Trophoblast cell (in vitro differentiated cells and primary cell): ENCODE results near the gene PREX1.

Source experiments
- DNase-seq, 2 donors: peaks; one replicate each; pipeline ENCODE4 v3.0.0-alpha.2; 2016
- H2AFZ ChIP-seq: 2 replicates; pipeline ENCODE4 v1.6.1; 2013; ENCODE audit warnings: low read length, moderate library complexity, mild to moderate bottlenecking; ENCODE audit not compliant: insufficient read depth, poor library complexity
- H2AK5ac ChIP-seq: 2 replicates; pipeline ENCODE4 v1.6.1; 2013; ENCODE audit warnings: mild to moderate bottlenecking, low read length
- H2BK120ac ChIP-seq: 2 replicates; pipeline ENCODE4 v1.6.1; 2013; ENCODE audit warnings: low read length, mild to moderate bottlenecking, moderate library complexity; ENCODE audit not compliant: insufficient read depth, poor library complexity
- H2BK12ac ChIP-seq: 2 replicates; pipeline ENCODE4 v1.6.1; 2013; ENCODE audit warnings: mild to moderate bottlenecking, low read length, moderate library complexity
- H2BK5ac ChIP-seq: 2 replicates; pipeline ENCODE4 v1.6.1; 2013; ENCODE audit warnings: low read length, low read depth, moderate library complexity, mild to moderate bottlenecking; ENCODE audit not compliant: poor library complexity
- H3K14ac ChIP-seq: 2 replicates; pipeline ENCODE4 v1.6.1; 2013; ENCODE audit warnings: mild to moderate bottlenecking, low read length
- H3K18ac ChIP-seq: 2 replicates; pipeline ENCODE4 v1.6.1; 2013; ENCODE audit warnings: mild to moderate bottlenecking, low read length
- H3K23ac ChIP-seq: 2 replicates; pipeline ENCODE4 v1.6.1; 2013; ENCODE audit warnings: low read length
- H3K27ac ChIP-seq: 2 replicates; pipeline ENCODE4 v1.5.1; 2013; ENCODE audit warnings: low read depth, mild to moderate bottlenecking, inconsistent platforms, low read length, moderate library complexity
- H3K27me3 ChIP-seq: 2 replicates; pipeline ENCODE4 v1.6.1; 2013; ENCODE audit warnings: inconsistent platforms, mild to moderate bottlenecking, low read length, moderate library complexity; ENCODE audit not compliant: insufficient read depth
- H3K36me3 ChIP-seq, 2 experiments: 1 replicate in 1 of 2; 2 replicates in 1 of 2; pipeline ENCODE4 v1.6.1; 2013; ENCODE audit warnings: low read length in 2 of 2, mild to moderate bottlenecking in 2 of 2, moderate library complexity in 1 of 2; ENCODE audit not compliant: insufficient read depth in 2 of 2, control insufficient read depth in 1 of 2
- H3K4ac ChIP-seq: 2 replicates; pipeline ENCODE4 v1.6.1; 2013; ENCODE audit warnings: low read depth, mild to moderate bottlenecking, low read length, moderate library complexity
- H3K4me1 ChIP-seq, 2 experiments: 1 replicate in 1 of 2; 2 replicates in 1 of 2; pipeline ENCODE4 v1.6.1; 2013; ENCODE audit warnings: low read length in 2 of 2, mild to moderate bottlenecking in 2 of 2, moderate library complexity in 1 of 2; ENCODE audit not compliant: insufficient read depth in 2 of 2, control insufficient read depth in 1 of 2
- H3K4me2 ChIP-seq: 2 replicates; pipeline ENCODE4 v1.6.1; 2013; ENCODE audit warnings: inconsistent platforms, mild to moderate bottlenecking, low read length, moderate library complexity
- H3K4me3 ChIP-seq: 2 replicates; pipeline ENCODE4 v1.5.1; 2013; ENCODE audit warnings: mild to moderate bottlenecking, low read depth, low read length, inconsistent platforms
- H3K79me1 ChIP-seq: one replicate; pipeline ENCODE4 v1.6.1; 2013; ENCODE audit warnings: low read length
- H3K79me2 ChIP-seq: 2 replicates; pipeline ENCODE4 v1.6.1; 2013; ENCODE audit warnings: low read length, mild to moderate bottlenecking; ENCODE audit not compliant: control insufficient read depth, insufficient read depth, poor library complexity
- H3K9ac ChIP-seq: 2 replicates; pipeline ENCODE4 v1.6.1; 2013; ENCODE audit warnings: mild to moderate bottlenecking, low read length
- H3K9me3 ChIP-seq: 2 replicates; pipeline ENCODE4 v1.6.1; 2013; ENCODE audit warnings: low read depth, mild to moderate bottlenecking, control low read depth, inconsistent platforms, low read length; ENCODE audit not compliant: insufficient read depth
- H4K12ac ChIP-seq: 2 replicates; pipeline ENCODE4 v1.6.1; 2013; ENCODE audit warnings: low read depth, mild to moderate bottlenecking, low read length, moderate library complexity
- H4K8ac ChIP-seq: 2 replicates; pipeline ENCODE4 v1.6.1; 2013; ENCODE audit warnings: low read depth, mild to moderate bottlenecking, low read length, moderate library complexity
- H4K91ac ChIP-seq: one replicate; pipeline ENCODE4 v1.6.1; 2013; ENCODE audit warnings: low read depth, mild to moderate bottlenecking, low read length, moderate library complexity
- WGBS: extraction: QIAGEN DNeasy Blood & Tissue Kit; methylation state at CpG from one replicate; pipeline ENCODE4 v1.1.7; 2013; ENCODE audit warnings: missing lambda C conversion rate; ENCODE audit not compliant: insufficient read length, insufficient coverage; ENCODE audit errors: extremely low coverage; 5-methylcytosine and 5-hydroxymethylcytosine counted together

The PREX1 gene

DNA sequence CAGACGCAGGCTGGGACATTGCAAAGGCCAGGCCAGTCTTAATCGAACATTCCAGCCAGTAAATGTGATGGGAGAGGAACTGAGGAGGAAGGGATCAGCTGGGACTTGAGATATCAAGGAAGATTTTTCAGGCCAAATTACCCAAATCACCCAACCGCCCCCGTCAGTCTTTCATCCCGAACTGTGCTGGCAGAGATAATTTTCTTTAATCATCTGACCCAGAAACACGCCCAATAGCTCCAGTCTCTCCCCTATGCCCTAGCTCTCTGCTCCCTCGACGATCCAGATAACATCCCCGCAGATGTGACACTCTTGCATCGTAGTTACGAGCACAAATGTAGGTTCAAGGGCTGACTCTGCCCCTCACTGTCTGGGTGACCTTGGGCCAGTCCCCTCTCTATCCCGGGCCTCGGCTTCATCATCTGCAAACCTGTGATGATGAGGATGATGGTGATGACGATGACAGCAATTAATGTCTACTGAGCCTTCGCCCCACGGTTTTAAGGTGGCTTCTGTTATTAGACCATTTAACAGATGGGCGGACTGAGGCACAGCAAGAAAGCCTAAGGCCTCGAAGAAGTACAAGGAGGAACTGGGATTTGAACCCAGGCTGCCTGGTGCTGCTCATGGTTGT lies 118.6 kb downstream of the PREX1 start:
- Histone ChIP-seq H3K27ac (no peak overlapping the region), H3K4me1 (no peaks in the 10 kb centered on the region), H4K12ac (no peak overlapping the region), H3K23ac (no peak overlapping the region), H3K4me2 (no peak overlapping the region), H3K9ac (no peak overlapping the region), H3K18ac (no peak overlapping the region), H2BK120ac (no peak overlapping the region), H3K79me2 (no peaks in the 10 kb centered on the region), H2BK12ac (no peak overlapping the region), H4K8ac (no peak overlapping the region), H3K36me3 (no peaks in the 10 kb centered on the region), H4K91ac (no peak overlapping the region), H3K14ac (no peak overlapping the region), H3K79me1 (no peaks in the 10 kb centered on the region), H2AK5ac (no peak overlapping the region), H2AFZ (no peak overlapping the region), H3K4me3 (no peak overlapping the region), H3K4ac (no peak overlapping the region), H2BK5ac (no peak overlapping the region), H3K27me3 (no peaks in the 10 kb centered on the region), H3K9me3 (peaks cover 5% of the 10 kb centered on the region)
- no peak for DNase-seq
- no CpG with 5 or more reads among the region's 18 CpGs for WGBS

DNA sequence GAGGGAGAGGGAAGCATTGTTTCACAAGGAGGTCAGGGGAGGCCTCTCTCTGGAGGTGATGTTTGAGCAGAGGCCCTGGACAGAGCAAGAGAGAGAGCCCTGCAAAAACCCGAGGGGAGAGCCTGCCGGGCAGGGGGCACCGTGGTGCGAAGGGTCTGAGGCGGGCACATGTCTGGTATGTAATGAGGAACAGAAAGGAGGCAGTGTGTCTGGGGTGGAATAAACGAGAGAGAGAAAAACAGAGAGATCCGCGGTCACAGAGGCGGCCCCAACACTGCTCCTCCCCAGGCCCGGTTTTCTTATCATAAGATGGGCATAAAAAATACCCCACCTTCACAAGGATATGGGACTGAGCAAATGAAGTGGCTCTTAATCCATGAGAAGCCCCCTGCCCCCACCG lies 119.2 kb downstream of the PREX1 start:
- Histone ChIP-seq H2AK5ac (no peak overlapping the region), H3K9ac (no peak overlapping the region), H2AFZ (no peak overlapping the region), H2BK12ac (no peak overlapping the region), H3K4ac (no peak overlapping the region), H2BK120ac (no peak overlapping the region), H3K4me2 (no peak overlapping the region), H3K79me2 (no peaks in the 10 kb centered on the region), H3K23ac (no peak overlapping the region), H3K14ac (no peak overlapping the region), H3K4me1 (no peaks in the 10 kb centered on the region), H4K8ac (no peak overlapping the region), H3K9me3 (peaks cover 5% of the 10 kb centered on the region), H3K36me3 (no peaks in the 10 kb centered on the region), H3K27ac (no peak overlapping the region), H4K12ac (no peak overlapping the region), H3K18ac (no peak overlapping the region), H3K79me1 (no peaks in the 10 kb centered on the region), H4K91ac (no peak overlapping the region), H3K4me3 (no peak overlapping the region), H3K27me3 (no peaks in the 10 kb centered on the region), H2BK5ac (no peak overlapping the region)
- DNase-seq, result no peak
- no CpG with 5 or more reads among the region's 11 CpGs for WGBS

DNA sequence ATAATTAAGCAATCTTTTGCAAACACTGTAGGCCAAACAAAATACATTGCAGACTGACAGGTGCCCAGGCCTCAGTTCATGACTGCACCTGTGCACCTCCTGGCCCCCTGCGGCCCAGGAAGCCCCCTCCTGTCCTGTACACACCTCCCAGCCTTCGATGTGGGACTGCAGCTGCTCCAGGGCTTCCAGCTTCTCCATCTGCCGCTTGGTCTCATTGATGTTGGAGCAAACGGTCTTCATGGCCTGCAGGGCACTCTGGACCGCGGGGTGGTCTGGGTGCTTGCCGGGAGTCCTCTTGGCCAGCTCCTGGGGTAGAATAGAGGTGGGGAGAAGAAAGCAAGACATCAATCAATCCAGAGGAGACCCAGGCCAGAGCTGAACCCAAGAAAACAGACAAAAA lies 119.7 kb downstream of the PREX1 start:
- Histone ChIP-seq H4K8ac (no peak overlapping the region), H2BK5ac (no peak overlapping the region), H3K36me3 (no peaks in the 10 kb centered on the region), H4K91ac (no peak overlapping the region), H3K79me1 (no peaks in the 10 kb centered on the region), H2AK5ac (no peak overlapping the region), H3K4me2 (no peak overlapping the region), H3K79me2 (no peaks in the 10 kb centered on the region), H3K9me3 (peaks cover 5% of the 10 kb centered on the region), H3K4me3 (no peak overlapping the region), H3K18ac (no peak overlapping the region), H2BK120ac (no peak overlapping the region), H3K9ac (no peak overlapping the region), H2BK12ac (no peak overlapping the region), H3K14ac (no peak overlapping the region), H2AFZ (no peak overlapping the region), H4K12ac (no peak overlapping the region), H3K27ac (no peak overlapping the region), H3K27me3 (no peaks in the 10 kb centered on the region), H3K23ac (no peak overlapping the region), H3K4ac (no peak overlapping the region), H3K4me1 (no peaks in the 10 kb centered on the region)
- DNase-seq, result no peak
- WGBS, result no CpG with 5 or more reads among the region's 7 CpGs

DNA sequence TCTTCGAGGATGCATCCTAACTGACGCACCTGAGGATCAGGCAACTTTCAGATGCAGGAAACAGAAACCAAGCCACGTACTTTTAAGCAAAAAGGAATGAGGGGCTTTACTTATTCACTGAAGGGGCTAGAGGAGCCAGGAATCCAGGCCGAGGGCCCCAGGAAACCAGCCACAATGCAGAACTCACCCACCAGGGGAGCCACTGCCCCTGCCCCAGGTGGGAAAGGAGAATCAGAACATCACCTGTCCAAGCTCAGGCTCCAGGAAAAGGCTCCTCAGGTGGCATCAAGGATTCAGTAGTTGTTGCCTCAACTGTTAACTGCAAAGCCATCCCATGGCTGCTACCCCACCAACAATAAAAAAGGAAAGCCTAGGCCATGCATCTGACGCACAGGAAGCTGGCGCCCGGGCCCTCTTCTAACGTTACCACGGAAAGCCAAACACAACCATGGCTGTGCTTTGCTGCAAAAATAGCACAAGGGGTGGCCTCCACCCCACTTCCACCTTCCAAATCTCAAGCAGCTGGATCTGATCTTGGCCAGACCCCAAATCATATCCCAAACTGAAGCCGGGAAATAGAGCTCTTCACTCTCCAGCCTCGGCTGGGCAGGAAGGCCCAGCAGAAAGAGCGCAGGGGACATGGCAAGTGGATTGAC lies 121.0 kb downstream of the PREX1 start:
- peaks cover 4% of the 10 kb centered on the region for H3K9me3 ChIP-seq
- H3K4me2 ChIP-seq, result no peak overlapping the region
- no peak overlapping the region for H4K8ac ChIP-seq
- no peak overlapping the region for H4K12ac ChIP-seq
- no peak for DNase-seq
- no peak overlapping the region for H3K14ac ChIP-seq
- H2AFZ ChIP-seq, result no peak overlapping the region
- WGBS, result no CpG with 5 or more reads among the region's 12 CpGs
- H4K91ac ChIP-seq, result no peak overlapping the region
- no peaks in the 10 kb centered on the region for H3K79me1 ChIP-seq
- H3K27me3 ChIP-seq, result no peaks in the 10 kb centered on the region
- no peak overlapping the region for H2BK120ac ChIP-seq
- H2AK5ac ChIP-seq, result no peak overlapping the region
- H3K27ac ChIP-seq, result no peak overlapping the region
- no peak overlapping the region for H3K4me3 ChIP-seq
- H3K23ac ChIP-seq, result no peak overlapping the region
- no peak overlapping the region for H2BK12ac ChIP-seq
- no peaks in the 10 kb centered on the region for H3K36me3 ChIP-seq
- H3K9ac ChIP-seq, result no peak overlapping the region
- no peaks in the 10 kb centered on the region for H3K79me2 ChIP-seq
- no peaks in the 10 kb centered on the region for H3K4me1 ChIP-seq
- H3K18ac ChIP-seq, result no peak overlapping the region
- no peak overlapping the region for H3K4ac ChIP-seq
- H2BK5ac ChIP-seq, result no peak overlapping the region
